ENCODE data around the gene RASD1. TPM values are rescaled to one million over a fixed set of nuclear protein-coding genes. Genes with fewer than 3 reads are reported as not detected.

RASD1 gene, protein sequence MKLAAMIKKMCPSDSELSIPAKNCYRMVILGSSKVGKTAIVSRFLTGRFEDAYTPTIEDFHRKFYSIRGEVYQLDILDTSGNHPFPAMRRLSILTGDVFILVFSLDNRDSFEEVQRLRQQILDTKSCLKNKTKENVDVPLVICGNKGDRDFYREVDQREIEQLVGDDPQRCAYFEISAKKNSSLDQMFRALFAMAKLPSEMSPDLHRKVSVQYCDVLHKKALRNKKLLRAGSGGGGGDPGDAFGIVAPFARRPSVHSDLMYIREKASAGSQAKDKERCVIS
- 2.0 TPM in 2 replicates for total RNA-seq

DNA sequence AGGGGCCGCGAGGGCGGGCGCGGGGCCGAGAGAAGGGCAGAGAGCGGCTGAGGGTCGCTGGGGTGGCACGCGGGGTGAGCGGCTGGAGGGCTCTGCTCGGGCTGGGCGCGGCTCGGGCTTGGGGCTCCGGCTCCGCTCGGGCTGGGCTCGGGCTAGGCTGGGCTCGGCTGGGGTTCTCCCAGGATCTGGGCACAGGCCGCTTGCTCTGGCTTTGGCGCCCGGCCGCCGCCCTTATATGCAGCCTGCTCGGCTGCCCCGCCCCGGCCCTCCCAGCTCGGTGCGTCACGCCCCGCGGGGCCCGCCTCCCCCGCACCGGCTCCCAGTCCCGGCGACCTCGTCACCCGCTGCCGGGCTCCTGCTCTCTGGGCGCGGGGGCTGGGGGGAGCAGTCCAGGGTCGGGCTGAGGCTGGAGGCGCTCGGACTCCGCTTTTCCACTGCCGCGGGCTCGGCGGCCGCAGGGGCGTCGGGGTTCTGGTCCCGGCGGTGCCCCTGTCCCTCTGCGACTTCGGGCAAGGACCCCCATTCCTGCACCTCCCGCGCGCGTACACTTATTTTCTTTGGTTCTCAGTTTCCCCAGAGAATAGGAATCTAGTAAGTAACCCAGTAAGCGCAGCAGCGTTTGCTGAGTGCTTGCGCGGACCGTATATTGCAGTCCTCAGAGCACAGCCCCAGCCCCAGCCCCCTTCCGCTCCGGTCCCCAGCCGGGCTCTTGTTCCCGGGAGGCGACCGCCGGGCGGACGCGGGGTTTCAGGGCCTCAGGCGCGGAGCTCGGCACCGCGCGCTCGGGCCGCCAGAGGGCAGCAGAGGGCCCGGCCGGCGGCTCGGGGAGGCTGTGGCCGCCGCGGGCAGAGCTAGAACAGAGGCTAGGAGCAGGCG lies at the start of gene RASD1:
Gene RASD1, minus strand, starts transcription at position 207 of the 876 bp plus-strand sequence. CDS start 214 bp downstream, outside the sequence.

DNA sequence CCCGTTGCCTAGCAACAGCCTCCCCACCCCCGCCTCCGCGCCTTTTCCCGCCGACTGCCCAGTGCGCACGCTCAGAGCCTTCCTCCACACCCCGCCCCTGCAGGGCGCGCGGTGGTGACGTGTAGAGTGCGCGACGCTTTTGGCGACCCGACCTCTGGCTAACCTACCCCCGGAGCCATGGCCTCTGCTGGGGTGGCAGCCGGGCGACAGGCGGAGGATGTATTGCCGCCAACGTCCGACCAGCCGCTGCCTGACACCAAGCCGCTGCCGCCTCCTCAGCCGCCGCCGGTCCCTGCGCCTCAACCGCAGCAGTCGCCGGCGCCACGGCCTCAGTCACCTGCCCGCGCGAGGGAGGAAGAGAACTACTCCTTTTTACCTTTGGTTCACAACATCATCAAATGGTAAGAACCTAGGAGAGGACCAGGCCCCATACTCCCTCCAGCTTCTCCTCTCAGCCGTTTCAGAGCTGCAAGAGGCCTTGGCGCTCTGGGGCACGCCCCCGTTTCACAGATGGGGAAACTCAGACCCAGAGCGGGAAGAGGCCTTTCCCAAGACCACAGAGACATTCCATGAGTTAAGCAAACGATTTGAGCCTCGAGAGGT lies 19.2 kb downstream of the RASD1 start, which contains the start of gene MED9:
Gene MED9, plus strand, starts transcription at position 136 of the 603 bp plus-strand sequence. Its CDS starts 42 bp downstream, at position 178.

Other genes with a start within 250 kb of the RASD1 start
- 86.7 and 156 TPM in 2 replicates for gene COPS3, start 215.1 kb downstream of the RASD1 start, total RNA-seq
- 2.2 and 3.7 TPM in 2 replicates for gene NT5M, start 193.0 kb downstream of the RASD1 start, total RNA-seq
- 16.2 and 17.3 TPM in 2 replicates for gene MED9, start 19.4 kb downstream of the RASD1 start, total RNA-seq
- gene PEMT, start 95.3 kb upstream of the RASD1 start, total RNA-seq, result 26.0 and 28.3 TPM in 2 replicates
- 13.9 and 16.0 TPM in 2 replicates for gene RAI1, start 185.1 kb upstream of the RASD1 start, total RNA-seq

Data from uterine smooth muscle cell (primary cell).